ENCODE data around the gene FCN3.

GRCh38 chr1:27383039-27383605, 8.5 kb upstream of the FCN3 start, which contains the start of gene CD164L2:
- TF ChIP-seq POLR2AphosphoS5 (IDR thresholded peaks at IDR 0.05; ENCODE audit: low read depth, low read length) (no peak), SIN3A (IDR thresholded peaks at IDR 0.05; ENCODE audit: borderline replicate concordance, insufficient read depth, low read length) (no peak), REST (IDR thresholded peaks at IDR 0.05; ENCODE audit: insufficient read depth in 1 of 2, low read depth in 2 of 2, low read length in 2 of 2) (no peak)

All from PFSK-1 (cell line).